Measurements from ENCODE around the gene PNMA6E.

The PNMA6E gene

GRCh38 chrX:153426204-153426603 lies 25.1 kb upstream of the PNMA6E start:
- no peak for DNase-seq (ENCODE audit: low read depth)
- in situ Hi-C loops (cut with HindIII; ENCODE audit: low sequenced_read_pairs), result no loop called here
- no peak overlapping the region for H3K4me3 ChIP-seq (ENCODE audit: low read depth, low read length)
- no peak for TF ChIP-seq CTCF (IDR thresholded peaks at IDR 0.05; ENCODE audit: low read depth, low read length, missing control alignments)

DNA sequence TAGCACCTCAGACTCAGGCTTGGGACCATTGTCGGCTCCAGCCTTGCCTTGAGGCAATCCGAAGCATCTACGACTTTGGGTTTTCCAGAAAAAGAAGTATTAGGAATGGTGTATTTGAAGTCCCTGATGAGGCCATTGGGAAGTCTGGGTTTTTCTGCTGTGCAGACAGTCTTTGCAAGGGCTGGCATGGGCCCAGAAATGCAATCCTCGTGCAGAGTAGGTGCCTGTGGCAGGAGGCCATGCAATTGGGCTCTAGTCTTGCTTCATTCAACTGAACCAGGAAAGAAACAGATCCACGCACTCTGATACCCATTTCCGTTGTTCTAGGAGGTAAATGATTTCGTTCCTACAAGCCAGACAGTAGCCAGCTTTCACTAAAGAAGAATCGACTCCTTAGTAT lies 22.5 kb upstream of the PNMA6E start:
- no peak for TF ChIP-seq CTCF (IDR thresholded peaks at IDR 0.05; ENCODE audit: low read depth, low read length, missing control alignments)
- no peak overlapping the region for H3K4me3 ChIP-seq (ENCODE audit: low read depth, low read length)
- in situ Hi-C loops (cut with HindIII; ENCODE audit: low sequenced_read_pairs), result no loop called here
- DNase-seq (ENCODE audit: low read depth), result no peak

- in situ Hi-C loops (cut with HindIII; ENCODE audit: low sequenced_read_pairs), result no loop called here
- no peak overlapping the region for H3K4me3 ChIP-seq (ENCODE audit: low read depth, low read length)
- no peak for TF ChIP-seq CTCF (IDR thresholded peaks at IDR 0.05; ENCODE audit: low read depth, low read length, missing control alignments)
- no peak for DNase-seq (ENCODE audit: low read depth)
Measured at GRCh38 chrX:153421856-153422255, 20.7 kb upstream of the PNMA6E start.

DNA sequence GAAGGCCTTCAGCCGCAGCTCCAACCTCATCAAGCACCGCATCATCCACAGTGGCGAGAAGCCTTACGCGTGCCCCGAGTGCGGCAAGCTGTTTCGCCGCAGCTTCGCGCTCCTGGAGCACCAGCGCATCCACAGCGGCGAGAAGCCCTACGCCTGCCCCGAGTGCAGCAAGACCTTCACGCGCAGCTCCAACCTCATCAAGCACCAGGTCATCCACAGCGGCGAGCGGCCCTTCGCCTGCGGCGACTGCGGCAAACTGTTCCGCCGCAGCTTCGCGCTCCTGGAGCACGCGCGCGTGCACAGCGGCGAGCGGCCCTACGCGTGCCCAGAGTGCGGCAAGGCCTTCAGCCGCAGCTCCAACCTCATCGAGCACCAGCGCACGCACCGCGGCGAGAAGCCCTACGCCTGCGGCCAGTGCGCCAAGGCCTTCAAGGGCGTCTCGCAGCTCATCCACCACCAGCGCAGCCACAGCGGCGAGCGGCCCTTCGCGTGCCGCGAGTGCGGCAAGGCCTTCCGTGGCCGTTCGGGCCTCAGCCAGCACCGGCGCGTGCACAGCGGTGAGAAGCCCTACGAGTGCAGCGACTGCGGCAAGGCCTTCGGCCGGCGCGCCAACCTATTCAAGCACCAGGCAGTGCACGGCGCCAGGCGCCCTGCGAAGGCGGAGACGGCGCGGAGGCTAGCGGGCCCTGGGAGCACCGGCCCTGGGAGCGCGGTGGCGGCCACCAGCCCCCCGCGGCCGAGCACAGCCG lies 19.9 kb upstream of the PNMA6E start:
- TF ChIP-seq CTCF (IDR thresholded peaks at IDR 0.05; ENCODE audit: low read depth, low read length, missing control alignments), result no peak
- no peak overlapping the region for H3K4me3 ChIP-seq (ENCODE audit: low read depth, low read length)
- in situ Hi-C loops (cut with HindIII; ENCODE audit: low sequenced_read_pairs), result no loop called here
- DNase-seq (ENCODE audit: low read depth), result no peak

DNA sequence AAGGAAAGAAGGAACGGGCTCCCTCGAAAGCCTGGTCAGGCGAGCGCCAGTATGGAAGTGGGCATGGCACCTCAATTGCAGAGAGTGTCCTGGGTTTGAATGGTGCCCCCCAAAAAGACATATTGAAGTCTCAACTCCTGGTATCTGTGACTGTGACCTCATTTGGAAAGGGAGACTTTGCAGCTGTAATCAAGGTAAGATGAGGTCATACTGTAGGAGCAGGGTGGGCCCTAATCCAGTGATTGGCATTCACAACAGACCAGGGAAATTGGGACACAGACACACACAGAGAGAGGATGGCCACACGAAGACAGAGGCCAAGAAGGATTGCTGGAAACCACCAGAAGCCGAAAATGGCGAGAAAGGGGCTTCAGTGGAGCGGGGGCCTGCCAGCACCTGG lies 16.5 kb upstream of the PNMA6E start:
- TF ChIP-seq CTCF (IDR thresholded peaks at IDR 0.05; ENCODE audit: low read depth, low read length, missing control alignments), result no peak
- no peak for DNase-seq (ENCODE audit: low read depth)
- in situ Hi-C loops (cut with HindIII; ENCODE audit: low sequenced_read_pairs), result no loop called here
- no peak overlapping the region for H3K4me3 ChIP-seq (ENCODE audit: low read depth, low read length)

GRCh38 chrX:153416781-153417450 lies 15.8 kb upstream of the PNMA6E start:
- no peak overlapping the region for H3K4me3 ChIP-seq (ENCODE audit: low read depth, low read length)
- in situ Hi-C loops (cut with HindIII; ENCODE audit: low sequenced_read_pairs), result no loop called here
- TF ChIP-seq CTCF (IDR thresholded peaks at IDR 0.05; ENCODE audit: low read depth, low read length, missing control alignments), result no peak
- DNase-seq (ENCODE audit: low read depth), result no peak

All from astrocyte of the cerebellum (primary cell).